ENCODE data around the gene EDN3.
"Not testable (repeated sequence)": the region's sequence is repeated elsewhere in the genome, so short reads cannot be mapped to it uniquely, and the experiment has no call there.

The EDN3 gene

DNA sequence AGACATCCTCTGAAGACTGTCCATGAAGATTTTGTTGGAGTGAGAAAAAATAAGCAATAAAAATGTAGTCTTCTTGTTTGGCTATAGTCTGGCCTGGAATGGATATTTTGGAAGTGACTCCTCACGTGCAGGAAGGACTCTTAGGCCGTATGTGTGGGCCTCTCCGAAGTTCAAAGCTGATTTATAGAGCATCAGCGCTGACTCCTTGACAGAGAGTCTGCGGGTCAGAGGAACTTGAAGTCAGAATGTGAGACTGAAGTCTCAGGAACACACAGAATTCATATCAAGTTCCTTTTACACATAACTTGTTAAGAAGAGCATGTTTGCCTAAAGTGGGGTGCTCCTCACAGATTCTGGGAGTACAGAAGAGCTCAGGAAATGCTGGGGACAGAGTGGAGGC, 36.1 kb downstream of the EDN3 start:
- no peak for DNase-seq (ENCODE audit: low spot score)

- DNase-seq (ENCODE audit: low spot score) = not testable (repeated sequence)
Measured at GRCh38 chr20:59338444-59338843, 38.0 kb downstream of the EDN3 start.

DNA sequence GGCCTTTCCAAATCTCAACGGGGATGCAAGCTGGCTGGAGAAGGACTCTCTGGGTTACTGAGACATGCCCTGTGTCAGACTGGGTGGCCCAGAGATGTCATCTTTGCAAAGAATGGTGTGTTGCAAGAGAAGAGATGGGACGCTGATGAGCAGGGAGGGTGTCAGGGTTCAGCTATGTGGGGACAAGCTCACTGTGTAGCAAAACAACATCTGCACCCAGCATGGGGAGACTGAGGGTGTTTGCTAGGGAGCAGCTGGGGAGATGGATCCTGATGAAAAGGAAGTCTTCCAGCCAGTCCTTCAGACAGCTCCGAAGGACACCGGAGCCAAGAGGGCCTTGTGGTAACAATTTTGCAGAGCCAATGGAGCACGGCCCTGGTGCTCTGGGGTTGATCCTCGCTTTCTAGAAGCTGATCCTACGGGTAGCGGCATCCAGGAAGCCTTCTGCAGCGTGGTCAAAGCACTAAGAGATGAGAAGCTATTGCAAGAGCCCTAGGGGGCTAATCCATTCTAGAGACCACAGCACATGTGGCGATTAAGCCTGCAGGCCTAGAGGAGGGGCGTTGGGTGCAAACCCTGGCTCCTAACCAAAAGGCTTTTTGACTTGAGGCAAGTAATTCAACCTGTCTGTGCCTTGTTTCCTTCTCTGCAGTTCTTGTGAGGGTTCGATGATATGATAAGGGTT, 39.9 kb downstream of the EDN3 start:
- no peak for DNase-seq (ENCODE audit: low spot score)

- not testable (repeated sequence) for DNase-seq (ENCODE audit: low spot score)
Measured at GRCh38 chr20:59341285-59342022, 41.0 kb downstream of the EDN3 start.

DNA sequence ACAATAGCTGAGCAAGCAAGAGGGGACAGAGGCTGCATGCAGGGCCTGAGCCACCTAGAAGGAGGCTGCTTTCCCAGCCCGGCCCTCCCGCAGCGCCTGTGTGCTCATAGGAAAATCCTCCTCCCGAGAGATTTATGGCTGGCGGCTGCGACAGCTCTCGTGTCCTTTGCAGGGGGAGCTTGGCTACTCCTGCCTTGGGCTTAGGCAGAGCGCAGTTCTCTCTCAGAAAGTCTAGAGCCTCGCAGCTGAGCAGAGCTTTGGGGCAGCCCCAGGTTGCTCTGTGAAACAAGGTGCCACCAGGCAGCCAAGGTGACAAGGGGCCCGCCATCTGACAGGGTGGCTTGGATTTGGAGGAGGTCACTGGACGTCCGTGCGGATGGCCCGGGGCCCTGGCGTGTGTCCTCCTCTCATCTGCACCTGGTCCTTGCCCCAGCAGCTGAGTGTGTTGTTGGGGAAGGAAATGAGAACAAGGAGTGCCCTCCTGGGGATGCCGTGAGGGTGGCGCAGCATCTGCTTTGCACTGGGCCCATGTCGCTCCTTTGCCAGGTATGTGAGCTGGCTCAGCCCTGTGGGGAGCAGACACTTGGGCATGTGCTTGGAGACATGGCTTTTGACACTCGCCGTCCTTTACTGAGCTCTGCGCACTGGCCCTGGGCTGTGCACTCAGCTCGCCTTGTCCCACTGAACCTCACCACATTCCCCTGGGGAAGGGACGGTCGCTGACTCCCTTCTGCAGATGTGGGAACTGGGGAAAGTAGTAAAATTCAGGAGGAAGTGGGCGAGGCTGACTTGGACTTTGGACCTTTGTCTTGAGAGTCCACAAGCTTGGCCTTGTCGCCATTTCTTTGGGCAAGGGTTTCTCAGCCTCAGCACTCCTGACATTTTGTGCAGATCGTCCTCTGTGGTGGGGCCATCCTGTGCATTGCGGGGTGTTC, 41.9 kb downstream of the EDN3 start:
- DNase-seq (ENCODE audit: low spot score) = no peak

DNA sequence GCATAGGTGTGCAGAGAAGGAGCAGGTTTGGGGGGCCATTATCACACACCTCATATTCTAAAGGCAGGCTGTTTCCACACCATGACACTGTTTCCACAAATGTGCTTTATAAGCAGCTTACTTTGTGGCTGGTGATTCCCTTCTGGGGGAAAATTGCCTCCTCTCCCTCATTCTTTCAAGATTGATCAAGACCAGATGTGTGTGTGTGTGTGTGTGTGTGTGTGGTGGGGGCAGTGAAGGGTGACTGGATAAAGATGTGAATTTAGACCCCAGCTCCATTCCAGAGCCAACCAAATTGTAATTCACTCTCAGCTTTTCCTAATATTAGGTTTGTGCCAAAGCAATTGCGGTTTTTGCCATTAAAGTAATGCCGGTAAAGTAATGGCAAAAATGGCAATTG, 45.6 kb downstream of the EDN3 start:
- no peak for DNase-seq (ENCODE audit: low spot score)

- DNase-seq (ENCODE audit: low spot score) = no peak
Measured at GRCh38 chr20:59349277-59349676, 48.9 kb downstream of the EDN3 start.

GRCh38 chr20:59350330-59351156, 50.1 kb downstream of the EDN3 start:
- no peak for DNase-seq (ENCODE audit: low spot score)

GRCh38 chr20:59351157-59352040, 51.0 kb downstream of the EDN3 start:
- DNase-seq (ENCODE audit: low spot score) = no peak

- no peak for DNase-seq (ENCODE audit: low spot score)
Measured at GRCh38 chr20:59352541-59352940, 52.1 kb downstream of the EDN3 start.

DNA sequence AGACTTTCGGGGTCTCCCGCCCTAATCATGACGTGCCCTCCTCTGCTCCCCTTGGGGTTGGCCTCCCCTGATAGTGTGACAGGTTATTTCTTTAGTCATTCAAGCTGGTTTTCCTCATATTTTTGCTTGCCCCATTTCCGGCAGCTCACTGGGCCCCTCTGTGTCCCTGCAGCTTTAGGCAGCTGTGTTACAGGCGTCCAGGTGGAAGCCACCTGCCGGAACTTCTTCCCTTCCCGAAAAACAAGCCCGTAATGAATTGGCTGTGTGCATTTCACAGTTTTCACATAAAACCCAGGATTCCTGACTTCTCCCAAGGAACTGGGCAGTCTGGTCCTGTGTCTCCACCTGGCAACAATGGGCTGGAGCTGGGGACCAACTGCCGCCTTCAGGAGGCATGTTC, 52.6 kb downstream of the EDN3 start:
- DNase-seq (ENCODE audit: low spot score) = no peak

GRCh38 chr20:59354460-59354859, 54.0 kb downstream of the EDN3 start:
- no peak for DNase-seq (ENCODE audit: low spot score)

- DNase-seq (ENCODE audit: low spot score) = no peak
Measured at GRCh38 chr20:59355242-59355641, 54.8 kb downstream of the EDN3 start.

- no peak for DNase-seq (ENCODE audit: low spot score)
Measured at GRCh38 chr20:59356662-59357165, 56.3 kb downstream of the EDN3 start.

- not testable (repeated sequence) for DNase-seq (ENCODE audit: low spot score)
Measured at GRCh38 chr20:59358793-59359192, 58.4 kb downstream of the EDN3 start.

GRCh38 chr20:59359906-59360725, 59.7 kb downstream of the EDN3 start:
- DNase-seq (ENCODE audit: low spot score) = no peak

- DNase-seq (ENCODE audit: low spot score) = no peak
Measured at GRCh38 chr20:59360934-59361333, 60.5 kb downstream of the EDN3 start.

GRCh38 chr20:59361411-59361810, 61.0 kb downstream of the EDN3 start:
- DNase-seq (ENCODE audit: low spot score) = no peak

GRCh38 chr20:59363101-59363500, 62.7 kb downstream of the EDN3 start:
- DNase-seq (ENCODE audit: low spot score) = no peak

- no peak for DNase-seq (ENCODE audit: low spot score)
Measured at GRCh38 chr20:59364611-59365010, 64.2 kb downstream of the EDN3 start.
